TTC549 (cell line): Measurements from ENCODE around the gene SLC40A1.

ENCODE experiments used
- FAIRE-seq: peaks from 2 replicates; lab custom pipeline; 2012; peaks lifted over from hg19 to GRCh38; lab: Jason Lieb, UNC

The SLC40A1 gene

GRCh38 chr2:189595417-189595816 lies 14.8 kb upstream of the SLC40A1 start:
- FAIRE-seq = no peak

GRCh38 chr2:189594305-189594704 lies 13.7 kb upstream of the SLC40A1 start:
- no peak for FAIRE-seq

DNA sequence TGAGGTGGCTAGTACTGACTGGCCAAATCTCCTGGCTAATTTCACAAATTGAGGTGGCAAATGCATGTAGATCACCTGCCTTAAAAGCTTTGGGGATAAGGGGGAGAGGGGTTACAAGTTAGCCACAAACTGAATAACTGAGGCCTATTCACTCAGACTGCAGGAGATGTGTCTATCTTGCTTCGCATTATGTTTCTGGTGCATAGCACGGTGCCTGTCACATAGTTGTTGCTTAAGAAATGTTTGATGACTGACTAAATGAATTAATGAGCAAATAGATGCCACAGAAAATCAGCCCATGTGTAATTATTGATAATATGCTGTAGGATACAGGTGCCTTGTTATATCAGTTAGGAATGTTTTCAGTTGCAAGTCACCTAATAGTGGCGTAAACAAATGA lies 12.5 kb upstream of the SLC40A1 start:
- no peak for FAIRE-seq

DNA sequence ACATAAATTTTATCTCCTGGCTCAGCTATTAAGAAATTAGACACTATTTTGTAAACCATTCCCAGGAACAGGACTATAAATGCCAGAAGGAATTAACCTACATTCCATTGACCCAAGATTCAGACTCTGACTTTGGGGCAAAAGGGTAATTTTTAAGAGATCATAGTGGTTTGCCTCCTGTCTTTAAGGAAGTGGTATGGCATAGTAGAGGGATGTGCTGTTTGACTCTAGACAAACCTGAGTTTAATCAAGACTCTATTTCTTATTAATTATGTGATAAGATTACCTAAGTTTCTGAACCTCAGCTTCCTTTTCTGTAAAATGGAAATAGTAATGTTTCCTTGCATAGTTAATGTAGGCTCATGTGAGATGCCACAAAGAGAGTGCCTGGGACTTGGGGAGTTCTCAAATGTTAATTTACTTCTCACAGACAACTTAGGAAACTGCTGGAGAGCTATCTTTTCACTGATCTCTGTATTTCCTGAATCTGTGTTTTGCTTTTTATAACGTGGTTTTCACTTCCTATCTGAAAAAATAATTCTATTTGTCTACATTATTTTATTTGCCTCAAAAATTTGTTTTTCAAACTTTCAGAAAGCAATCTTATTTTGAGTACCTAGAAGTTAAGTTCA lies 11.9 kb upstream of the SLC40A1 start:
- FAIRE-seq = no peak

- no peak for FAIRE-seq
Observed at GRCh38 chr2:189587780-189588179, 7.2 kb upstream of the SLC40A1 start.

- FAIRE-seq = no peak
Observed at GRCh38 chr2:189585226-189585756, 4.7 kb upstream of the SLC40A1 start.

- no peak for FAIRE-seq
Observed at GRCh38 chr2:189584686-189585085, 4.1 kb upstream of the SLC40A1 start.

DNA sequence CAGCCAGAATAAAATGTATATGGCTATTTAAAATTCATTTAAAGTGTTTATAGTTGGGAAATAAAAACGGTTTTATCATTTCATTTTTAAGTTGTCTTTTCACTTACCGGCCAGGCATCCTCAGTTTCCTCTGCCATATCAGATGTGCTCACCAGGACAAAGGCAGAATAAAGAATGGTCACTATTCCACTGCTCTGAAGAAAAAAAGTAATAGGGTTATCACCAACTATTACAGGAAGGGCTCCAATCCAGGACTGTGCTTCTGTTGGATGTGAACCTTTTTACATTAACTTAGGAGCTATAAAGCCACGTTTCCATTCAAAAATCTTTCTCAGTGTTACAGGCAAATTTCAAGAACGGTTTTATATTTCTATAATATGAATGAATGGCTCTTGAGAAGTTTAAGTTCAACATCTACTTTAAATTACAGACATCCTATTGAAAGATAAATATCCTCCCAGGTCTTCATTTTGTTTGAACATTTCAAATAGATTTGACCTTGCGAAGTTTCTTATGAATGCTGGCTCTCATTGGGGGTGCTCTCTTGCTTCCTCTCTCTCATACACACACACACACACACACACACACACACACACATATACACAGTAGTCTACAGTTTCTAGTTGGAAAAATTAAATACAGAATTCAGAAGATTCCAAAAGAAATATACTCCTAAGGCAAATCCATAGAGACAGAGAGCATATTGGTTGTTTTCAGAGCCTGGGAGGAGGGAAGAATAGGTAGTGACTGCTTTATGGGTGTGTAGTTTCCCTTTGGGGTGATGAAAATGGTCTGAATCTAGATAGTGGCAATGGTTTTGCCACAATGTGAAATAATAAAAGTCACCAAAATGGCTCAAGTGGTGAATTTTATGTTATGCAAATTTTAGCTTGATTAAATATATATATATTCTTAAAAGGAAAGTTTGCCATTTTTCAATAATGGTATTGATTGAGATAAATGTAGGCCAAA lies 2.9 kb upstream of the SLC40A1 start:
- FAIRE-seq = no peak

GRCh38 chr2:189582809-189583192 lies 2.2 kb upstream of the SLC40A1 start:
- FAIRE-seq = no peak

DNA sequence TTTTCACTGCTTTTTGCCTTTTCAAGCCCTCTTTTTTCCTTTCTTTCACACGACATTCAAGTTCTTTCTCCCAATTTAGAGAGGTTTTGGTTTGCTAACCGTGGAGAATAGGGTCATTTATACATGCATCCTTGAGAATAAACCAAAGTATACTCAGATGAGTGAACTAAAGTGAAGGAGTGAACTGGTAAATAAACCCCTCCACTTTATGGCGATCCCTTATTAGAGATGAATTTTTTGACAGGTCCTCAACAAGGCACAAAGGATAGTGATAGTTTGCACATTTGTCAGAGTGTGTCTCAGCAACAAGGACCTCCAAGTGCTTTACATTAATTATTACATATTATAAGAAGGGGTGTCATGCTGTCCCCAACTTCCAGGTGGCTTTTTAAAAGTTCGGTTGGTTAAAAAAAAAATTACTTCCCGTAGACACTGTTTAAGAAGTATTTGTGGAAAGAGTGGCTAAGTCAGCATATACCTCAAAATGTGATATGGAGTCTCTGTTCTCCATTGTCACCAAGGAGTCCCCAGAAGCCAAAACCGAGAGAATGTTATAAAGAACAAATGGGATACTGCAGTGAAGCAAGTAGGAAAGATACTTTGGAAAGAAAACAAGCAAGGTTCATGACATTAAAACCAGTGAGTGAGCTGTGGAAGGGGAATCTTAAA lies 1.7 kb upstream of the SLC40A1 start:
- no peak for FAIRE-seq

DNA sequence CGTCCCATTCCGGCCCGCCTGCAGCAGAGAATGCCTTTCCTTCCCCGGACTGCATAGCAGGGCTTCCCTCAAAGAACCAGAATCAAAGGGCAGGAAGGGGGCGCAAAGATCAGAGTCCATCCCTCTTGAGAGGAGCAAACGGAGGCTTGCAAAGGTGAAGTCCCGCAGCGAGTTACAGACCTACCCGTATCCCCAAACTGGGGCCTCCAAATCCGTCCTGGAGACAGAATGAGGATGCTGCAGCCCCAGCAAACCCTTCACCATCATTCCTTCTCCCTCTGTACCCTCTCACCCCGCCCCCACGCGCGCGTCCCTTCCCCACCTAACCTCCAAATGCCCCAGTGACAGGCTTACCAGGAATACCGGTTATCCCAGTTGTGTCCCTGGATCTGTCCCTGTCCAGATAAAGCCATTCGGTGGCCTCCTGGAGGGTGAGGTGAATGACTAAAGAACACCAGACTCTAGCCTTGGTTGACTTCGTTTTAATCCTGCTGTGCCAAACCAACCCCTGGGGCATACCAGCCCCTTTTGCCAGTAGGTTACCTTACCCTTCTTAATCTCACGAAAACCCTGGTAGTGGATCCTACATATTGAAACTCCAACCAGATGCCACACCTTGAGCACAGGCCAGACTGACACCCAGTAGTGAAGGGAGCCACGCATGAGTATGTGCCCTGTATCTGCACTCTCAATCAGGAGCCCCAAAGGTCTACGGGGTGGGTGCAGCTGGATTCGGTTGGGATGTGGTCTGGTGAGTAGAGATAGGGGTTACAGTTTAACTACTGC lies 961 bp upstream of the SLC40A1 start:
- no peak for FAIRE-seq

DNA sequence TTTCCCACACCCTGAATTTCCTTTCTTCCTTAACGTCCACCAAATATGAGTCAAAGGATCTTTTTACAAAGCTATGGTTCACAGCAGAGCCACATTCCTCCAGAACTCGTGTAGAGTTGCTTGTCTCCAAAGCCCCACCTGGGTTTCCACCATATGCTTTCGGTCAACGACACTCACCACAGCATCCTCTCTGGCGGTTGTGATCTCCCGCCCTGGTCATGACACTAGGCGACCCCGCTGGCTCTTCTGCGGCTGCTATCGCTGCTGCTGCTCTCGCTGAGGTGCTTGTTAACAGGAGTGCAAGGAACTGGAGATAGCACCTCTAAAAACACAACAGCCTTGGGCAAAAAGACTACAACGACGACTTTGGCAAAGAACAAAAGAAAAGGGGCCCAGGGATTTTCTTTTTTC lies 340 bp downstream of the SLC40A1 start:
- FAIRE-seq = no peak

- no peak for FAIRE-seq
Observed at GRCh38 chr2:189579585-189580186, 900 bp downstream of the SLC40A1 start.

DNA sequence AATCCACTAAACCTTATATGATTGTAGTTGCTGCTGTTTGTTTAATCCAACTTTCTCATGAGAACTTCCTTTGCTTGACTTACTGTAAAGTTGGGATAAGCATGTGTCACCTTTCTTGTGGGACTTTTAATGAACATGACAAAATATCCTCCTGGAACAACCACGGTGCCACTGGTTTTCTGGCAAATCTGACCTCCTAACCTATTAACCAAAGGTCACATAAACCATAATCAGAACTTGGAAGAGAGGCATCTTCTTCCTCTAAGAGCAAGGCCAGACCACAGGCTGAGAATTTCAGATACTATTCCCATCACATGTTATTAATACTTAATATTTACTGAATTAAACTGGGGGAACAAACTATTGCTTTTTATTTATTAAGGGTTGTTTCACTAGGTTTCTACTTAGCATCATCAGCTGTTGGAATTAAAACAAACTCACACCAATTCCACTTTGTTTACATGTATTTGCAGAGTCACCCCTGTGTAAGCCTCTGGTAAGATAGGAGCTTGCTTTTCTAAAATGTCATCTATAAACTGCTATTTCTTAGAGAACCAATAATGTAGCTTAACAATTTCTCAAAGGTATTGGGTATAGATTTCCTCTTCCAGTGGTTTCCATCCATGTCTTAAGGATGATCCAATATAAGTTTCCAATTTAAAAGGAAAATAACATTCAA lies 2.2 kb downstream of the SLC40A1 start:
- FAIRE-seq = no peak

- no peak for FAIRE-seq
Observed at GRCh38 chr2:189577121-189577520, 3.5 kb downstream of the SLC40A1 start.

- no peak for FAIRE-seq
Observed at GRCh38 chr2:189576396-189576795, 4.2 kb downstream of the SLC40A1 start.

DNA sequence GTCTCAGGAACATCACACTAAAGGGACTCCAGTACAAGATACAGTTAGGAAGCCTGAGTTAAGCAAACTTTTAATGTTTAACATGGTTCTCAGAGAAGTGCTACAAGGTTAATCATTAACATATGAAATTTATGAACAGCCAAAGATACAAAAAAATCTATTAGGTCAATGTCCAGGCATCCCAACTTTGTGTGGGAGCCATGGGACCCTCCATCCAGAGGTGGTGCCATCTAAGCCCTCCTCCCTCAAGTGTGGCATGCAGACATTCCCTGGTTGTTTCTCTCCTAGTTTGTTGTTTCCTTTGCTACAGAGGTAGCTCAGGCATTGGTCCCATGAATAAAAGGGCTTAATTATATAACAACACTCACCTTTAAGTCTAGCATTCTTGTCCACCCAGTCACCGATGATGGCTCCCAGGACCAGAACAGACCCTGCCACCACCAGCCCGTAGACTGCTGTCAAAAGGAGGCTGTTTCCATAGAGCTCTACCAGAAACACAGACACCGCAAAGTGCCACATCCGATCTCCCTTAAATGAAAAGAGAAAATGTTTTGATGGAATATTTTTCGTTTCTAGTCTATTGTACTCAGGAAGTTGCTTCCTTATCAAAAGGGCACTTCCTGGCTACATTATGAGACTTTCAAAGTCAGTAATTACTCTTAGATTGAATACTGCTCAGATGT lies 5.7 kb downstream of the SLC40A1 start:
- no peak for FAIRE-seq

GRCh38 chr2:189570570-189571031 lies 10.0 kb downstream of the SLC40A1 start:
- FAIRE-seq = peak; percentile 53

DNA sequence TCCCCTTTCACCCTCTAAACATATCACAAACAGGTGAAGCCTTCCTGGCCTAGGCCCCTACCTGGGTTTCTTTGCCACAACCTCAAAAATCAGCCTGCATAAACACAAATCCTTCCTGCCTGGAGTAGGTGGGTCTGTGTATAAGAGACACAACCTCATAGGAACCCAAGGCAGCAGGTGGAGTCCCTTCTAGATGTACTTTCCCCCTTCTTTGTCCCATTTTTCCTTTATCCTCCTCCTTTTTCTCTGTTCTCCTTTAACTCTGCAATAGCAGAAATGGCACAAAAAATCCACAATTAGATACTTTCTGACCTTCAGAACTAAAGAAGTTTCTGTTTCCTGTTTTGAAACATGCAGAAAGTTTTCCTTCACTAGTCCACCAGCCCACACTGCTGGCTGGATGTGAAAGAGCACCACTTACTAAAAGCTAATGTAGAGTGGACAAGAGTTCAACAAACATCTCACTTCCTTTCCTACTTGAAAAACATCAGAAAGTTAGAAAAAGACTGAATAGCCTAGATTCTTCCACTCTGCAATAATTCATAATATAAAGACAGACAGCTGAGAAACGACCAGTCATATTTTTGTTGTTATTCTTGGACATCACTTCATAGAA lies 11.2 kb downstream of the SLC40A1 start:
- FAIRE-seq = no peak

DNA sequence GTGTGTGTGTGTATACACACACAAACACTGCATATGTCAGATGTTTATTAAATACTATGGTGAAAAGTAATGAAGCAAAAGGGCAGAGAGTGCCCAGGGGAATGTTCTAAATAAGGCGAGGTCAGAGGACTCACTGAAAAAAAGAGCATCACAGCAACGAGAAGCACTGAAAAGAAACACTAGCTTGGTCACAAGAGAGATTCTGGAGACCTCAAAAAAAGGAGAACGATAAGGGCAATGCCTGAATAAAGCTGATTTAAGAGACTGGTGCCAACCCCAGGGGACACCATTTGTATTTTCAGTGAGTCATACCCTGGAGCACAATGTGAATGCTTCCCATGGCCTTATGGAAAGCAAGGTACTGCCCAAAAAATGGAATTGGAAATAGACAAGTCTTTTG lies 14.5 kb downstream of the SLC40A1 start:
- no peak for FAIRE-seq
